Heart left ventricle (tissue), 16 donors: ENCODE data around the gene TESPA1. TPM values are rescaled to one million over a fixed set of nuclear protein-coding genes. Genes with fewer than 3 reads are reported as not detected.

ENCODE experiments used
- ATAC-seq, 4 donors: fragments of 200-7000 bp; cut with Tn5 transposase; one replicate each; pipeline ENCODE4 v1.9.1; 2020 to 2022; ENCODE audit warnings: moderate library complexity in 4 of 4, mild to moderate bottlenecking in 3 of 4, moderate number of reproducible peaks in 1 of 4
- DNase-seq, 5 donors: peaks; one replicate each; pipeline ENCODE4 v3.0.0-alpha.2; 2020
- H3K27ac ChIP-seq, 12 donors: fragments of 200-600 bp; sonication (generic) in 4 of 12; one replicate each; pipeline versions ENCODE4 v1.5.0 to v1.8.0; 2016 to 2022; ENCODE audit warnings: mild to moderate bottlenecking in 2 of 12
- H3K27me3 ChIP-seq, 9 donors: fragments of 200-600 bp; sonication (generic) in 2 of 9; one replicate each; pipeline versions ENCODE4 v1.5.1 to v1.8.0; 2016 to 2022; ENCODE audit warnings: mild to moderate bottlenecking in 3 of 9
- H3K36me3 ChIP-seq, 9 donors: fragments of 200-600 bp; sonication (generic) in 2 of 9; one replicate each; pipeline versions ENCODE4 v1.5.0 to v1.8.0; 2018 to 2022; ENCODE audit warnings: mild to moderate bottlenecking in 2 of 9
- H3K4me1 ChIP-seq, 12 donors: fragments of 200-600 bp; sonication (generic) in 4 of 12; one replicate each; pipeline versions ENCODE4 v1.5.0 to v1.8.0; 2016 to 2022; ENCODE audit warnings: mild to moderate bottlenecking in 3 of 12
- H3K4me3 ChIP-seq, 12 donors: fragments of 200-600 bp; sonication (generic) in 4 of 12; one replicate each; pipeline versions ENCODE4 v1.5.0 to v1.8.0; 2017 to 2022; ENCODE audit warnings: mild to moderate bottlenecking in 9 of 12, moderate library complexity in 4 of 12
- H3K9me3 ChIP-seq, 12 donors: fragments of 200-600 bp; sonication (generic) in 4 of 12; one replicate each; pipeline versions ENCODE4 v1.5.0 to v1.8.0; 2016 to 2022; ENCODE audit warnings: mild to moderate bottlenecking in 1 of 12
- POLR2A ChIP-seq, 2 donors: fragments of 450-650 bp; IDR thresholded peaks; one replicate each; pipeline ENCODE4 v1.6.1; 2017; ENCODE audit warnings: antibody characterized with exemption in 2 of 2, mild to moderate bottlenecking in 2 of 2, moderate library complexity in 2 of 2
- WGBS, 4 donors: extraction: QIAGEN DNeasy Blood & Tissue Kit in 2 of 4; methylation state at CpG; one replicate each; pipeline versions ENCODE4 v1.1.5 to v1.1.7; 2013 to 2018; 5-methylcytosine and 5-hydroxymethylcytosine counted together
- intact Hi-C, 10 donors: fragments of 100-400 bp; cut with DNase I; formaldehyde crosslinking; loops; one replicate each; pipeline versions ENCODE4 v1.11.1 to v1.14.2; 2022
- long read RNA-seq, 3 donors: library from polyadenylated mRNA; unstranded; transcript quantifications; one replicate each; pipeline ENCODE4 v2.0.0, GENCODE V29; 2020 to 2021
- polyA plus RNA-seq, 2 donors: library from polyadenylated mRNA; stranded (reverse); fragments of 200-250 nt; gene quantifications; one replicate each; pipeline ENCODE4 v1.2.3, GENCODE V29; 2013
- total RNA-seq, 9 donors: library from RNA; depleted of rRNA in 2 of 9; stranded (reverse); fragments of >200 nt in 2 of 9; fragmentation: NEBNext Ultra II Directional in 3 of 9; extraction: Animal tissue kit (Norgen Biotek cat#: 25700) in 3 of 9; gene quantifications; one replicate each; pipeline versions ENCODE4 v1.1.0 to v1.2.4, GENCODE V29; 2016 to 2023
- TF ChIP-seq, protein P1 (sequence below), 12 donors: fragments of 200-600 bp; sonication (generic) in 4 of 12; IDR thresholded peaks; one replicate each; pipeline versions ENCODE4 v1.5.0 to v1.8.0; 2018 to 2022; ENCODE audit warnings: antibody characterized with exemption in 12 of 12, mild to moderate bottlenecking in 5 of 12
- donor health status: ischemic (EF 13 %, LVEDD 7.1; RV severe dilation, severe dysfunction).
- donor health status: healthy with polysubstance abuse.
- donor health status: DM: no; HTN: yes; CAD: no.
- donor health status: DM: no; HTN: no; CAD: no.
- donor health status: ischemic (EF 25% LVEDD 6.9; RV normal size, moderate dysfunction).
- donor health status: ischemic (EF 25% LVEDD 5.7; RV mildly dilated, moderate dysfunction).
- donor health status: healthy.
- donor health status: DM: yes; HTN: yes; CAD: no.
- donor health status: ischemic (EF 35%, LVEDD 5.7; RV mildly dilated, moderate dysfunction).
- donor health status: nonischemic (EF 11% LVEDD 7.7; RV severe dilation, severe dysfunction).
- donor health status: DM: yes; HTN: yes; CAD: no.
- donor health status: PGD.
- donor health status: ischemic (EF 29% LVEDD 5.4; RV normal size, mild dysfunction).
- donor health status: nonischemic (EF 23%, LVEDD 6.1; RV moderate dilation, normal function).

TESPA1 gene
- total RNA-seq = 1 to 10 TPM in 2 of 9 donors, under 1 TPM in 6, not detected in 1; 0.16 to 2.9 (median 0.50) TPM
- under 1 TPM; 0.23 to 0.47 TPM for polyA plus RNA-seq
- long read RNA-seq, donor 1, partial matches to known transcripts = 0 of 1 reads
- long read RNA-seq, donor 1, other reads (novel, unspliced or antisense) = 1 of 1 reads
- long read RNA-seq, donor 2 = 0 reads
- long read RNA-seq, donor 3 = 0 reads

GRCh38 chr12:54984658-54985376, at the start of gene TESPA1:
Gene TESPA1, minus strand, starts transcription at chr12:54984762. Its CDS starts 10,200 bp downstream, at chr12:54974562.
- ATAC-seq (peak; percentile 70 to 85 (median 77)), DNase-seq (peak; percentile 59 to 78 (median 64))
- H3K9me3 ChIP-seq = peaks cover 0 to 4% (median 0%) of the 10 kb centered on the region in 12 donors
- peaks cover 0 to 40% (median 5%) of the 10 kb centered on the region in 12 donors for H3K4me1 ChIP-seq
- H3K27me3 ChIP-seq = peaks cover 0 to 5% (median 0%) of the 10 kb centered on the region in 9 donors
- H3K36me3 ChIP-seq = no peaks in the 10 kb centered on the region
- TF ChIP-seq, protein P1, sequence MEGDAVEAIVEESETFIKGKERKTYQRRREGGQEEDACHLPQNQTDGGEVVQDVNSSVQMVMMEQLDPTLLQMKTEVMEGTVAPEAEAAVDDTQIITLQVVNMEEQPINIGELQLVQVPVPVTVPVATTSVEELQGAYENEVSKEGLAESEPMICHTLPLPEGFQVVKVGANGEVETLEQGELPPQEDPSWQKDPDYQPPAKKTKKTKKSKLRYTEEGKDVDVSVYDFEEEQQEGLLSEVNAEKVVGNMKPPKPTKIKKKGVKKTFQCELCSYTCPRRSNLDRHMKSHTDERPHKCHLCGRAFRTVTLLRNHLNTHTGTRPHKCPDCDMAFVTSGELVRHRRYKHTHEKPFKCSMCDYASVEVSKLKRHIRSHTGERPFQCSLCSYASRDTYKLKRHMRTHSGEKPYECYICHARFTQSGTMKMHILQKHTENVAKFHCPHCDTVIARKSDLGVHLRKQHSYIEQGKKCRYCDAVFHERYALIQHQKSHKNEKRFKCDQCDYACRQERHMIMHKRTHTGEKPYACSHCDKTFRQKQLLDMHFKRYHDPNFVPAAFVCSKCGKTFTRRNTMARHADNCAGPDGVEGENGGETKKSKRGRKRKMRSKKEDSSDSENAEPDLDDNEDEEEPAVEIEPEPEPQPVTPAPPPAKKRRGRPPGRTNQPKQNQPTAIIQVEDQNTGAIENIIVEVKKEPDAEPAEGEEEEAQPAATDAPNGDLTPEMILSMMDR (IDR thresholded peaks at IDR 0.05) = no peak
- H3K27ac ChIP-seq = peak within 1 kb of the TSS in 7 of 12 donors; percentile 10 to 77 (median 54)
- intact Hi-C loops = no loop called here
- 38 to 47% (median 40%) methylated on average over 12 of the region's 12 CpGs for WGBS, 4 donors
- peak within 1 kb of the TSS in 7 of 12 donors; percentile 4 to 50 (median 11) for H3K4me3 ChIP-seq

GRCh38 chr12:55034218-55034617, 49.7 kb upstream of the TESPA1 start:
- H3K4me3 ChIP-seq = no peak overlapping the region
- ATAC-seq (no peak), DNase-seq (no peak)
- no peak for TF ChIP-seq POLR2A (IDR thresholded peaks at IDR 0.05)
- TF ChIP-seq, protein P1 (IDR thresholded peaks at IDR 0.05) = no peak
- 43 to 49% (median 47%) methylated on average over 4 to 6 of the region's 6 CpGs for WGBS, 4 donors
- no peak overlapping the region for H3K27ac ChIP-seq
- H3K9me3 ChIP-seq = no peaks in the 10 kb centered on the region
- intact Hi-C loops = no loop called here
- H3K27me3 ChIP-seq = peaks cover 0 to 27% (median 3%) of the 10 kb centered on the region in 9 donors
- no peaks in the 10 kb centered on the region for H3K36me3 ChIP-seq
- peaks cover 0 to 19% (median 0%) of the 10 kb centered on the region in 12 donors for H3K4me1 ChIP-seq

- ATAC-seq = no peak
- Histone ChIP-seq H3K36me3 (no peaks in the 10 kb centered on the region), H3K27ac (no peak overlapping the region), H3K27me3 (peaks cover 0 to 51% (median 17%) of the 10 kb centered on the region in 9 donors), H3K4me1 (no peaks in the 10 kb centered on the region), H3K4me3 (no peak overlapping the region), H3K9me3 (no peaks in the 10 kb centered on the region)
- no peak for DNase-seq
- no peak for TF ChIP-seq POLR2A (IDR thresholded peaks at IDR 0.05)
- intact Hi-C loops = no loop called here
- WGBS, 4 donors = 47 to 69% (median 52%) methylated on average over 2 of the region's 2 CpGs
These were observed 40.9 kb upstream of the TESPA1 start for GRCh38 chr12:55025508-55025907.

DNA sequence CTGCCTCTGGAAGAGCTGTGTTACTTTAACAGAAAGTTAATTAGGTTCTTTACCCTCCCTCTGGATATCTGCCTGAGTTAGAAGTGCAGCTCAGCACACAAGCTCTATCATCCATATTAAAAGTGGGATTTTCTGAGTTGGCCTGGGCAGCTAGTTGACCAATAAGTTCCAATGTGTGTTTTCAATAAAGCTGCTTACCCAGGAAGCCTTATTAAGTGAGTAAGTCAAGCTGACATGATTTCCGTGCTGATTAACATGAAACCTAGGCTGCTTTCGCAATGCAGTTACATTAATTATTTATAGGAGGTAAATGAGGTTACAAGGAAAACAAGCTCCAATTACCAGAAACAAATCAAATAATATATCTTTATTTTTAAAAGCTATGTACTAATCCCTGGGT, 40.0 kb upstream of the TESPA1 start:
- intact Hi-C loops = no loop called here
- no peak for TF ChIP-seq POLR2A (IDR thresholded peaks at IDR 0.05)
- TF ChIP-seq, protein P1 (IDR thresholded peaks at IDR 0.05) = no peak
- Histone ChIP-seq H3K4me3 (no peak overlapping the region), H3K36me3 (no peaks in the 10 kb centered on the region), H3K27ac (no peak overlapping the region), H3K9me3 (no peaks in the 10 kb centered on the region), H3K27me3 (peaks cover 0 to 42% (median 13%) of the 10 kb centered on the region in 9 donors), H3K4me1 (no peaks in the 10 kb centered on the region)
- no peak for ATAC-seq
- no peak for DNase-seq
- WGBS, 4 donors = 59 to 74% (median 71%) methylated on average over 2 of the region's 2 CpGs
